ENCODE measurements around the gene KIAA0825.

DNA sequence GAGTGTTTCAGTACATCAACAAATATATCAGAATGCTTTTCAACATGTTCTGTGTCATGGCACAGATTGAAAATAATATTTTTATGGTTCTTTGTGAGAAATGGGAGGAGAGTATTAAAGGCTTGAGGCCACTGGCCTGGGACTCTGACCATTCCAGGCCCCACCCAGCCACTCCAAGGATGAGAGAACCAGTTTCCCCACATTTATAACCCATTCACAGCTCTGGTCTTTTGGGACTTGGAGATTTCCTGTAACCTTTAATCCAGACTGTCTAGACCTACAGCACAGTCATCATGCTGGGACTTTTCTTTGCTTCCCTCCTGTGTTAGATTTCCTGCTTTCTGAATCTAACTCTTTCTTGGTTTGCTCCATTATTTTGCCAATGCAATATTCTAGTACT is 389.6 kb downstream of the KIAA0825 start:
- TF ChIP-seq, protein P1, sequence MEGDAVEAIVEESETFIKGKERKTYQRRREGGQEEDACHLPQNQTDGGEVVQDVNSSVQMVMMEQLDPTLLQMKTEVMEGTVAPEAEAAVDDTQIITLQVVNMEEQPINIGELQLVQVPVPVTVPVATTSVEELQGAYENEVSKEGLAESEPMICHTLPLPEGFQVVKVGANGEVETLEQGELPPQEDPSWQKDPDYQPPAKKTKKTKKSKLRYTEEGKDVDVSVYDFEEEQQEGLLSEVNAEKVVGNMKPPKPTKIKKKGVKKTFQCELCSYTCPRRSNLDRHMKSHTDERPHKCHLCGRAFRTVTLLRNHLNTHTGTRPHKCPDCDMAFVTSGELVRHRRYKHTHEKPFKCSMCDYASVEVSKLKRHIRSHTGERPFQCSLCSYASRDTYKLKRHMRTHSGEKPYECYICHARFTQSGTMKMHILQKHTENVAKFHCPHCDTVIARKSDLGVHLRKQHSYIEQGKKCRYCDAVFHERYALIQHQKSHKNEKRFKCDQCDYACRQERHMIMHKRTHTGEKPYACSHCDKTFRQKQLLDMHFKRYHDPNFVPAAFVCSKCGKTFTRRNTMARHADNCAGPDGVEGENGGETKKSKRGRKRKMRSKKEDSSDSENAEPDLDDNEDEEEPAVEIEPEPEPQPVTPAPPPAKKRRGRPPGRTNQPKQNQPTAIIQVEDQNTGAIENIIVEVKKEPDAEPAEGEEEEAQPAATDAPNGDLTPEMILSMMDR (IDR thresholded peaks at IDR 0.05), result no peak
- TF ChIP-seq POLR2A (IDR thresholded peaks at IDR 0.05), result no peak

All from testis (tissue), 2 donors.